Glutamatergic neuron (in vitro differentiated cells): Measurements from ENCODE around the gene FNDC11. TPM values are rescaled to one million over a fixed set of nuclear protein-coding genes. Genes with fewer than 3 reads are reported as not detected.

ENCODE experiments used
- DNase-seq: peaks from one replicate; pipeline ENCODE4 v3.0.0; 2022
- H3K27ac Mint-ChIP-seq: one replicate; pipeline ENCODE4 v1.8.0; 2020; ENCODE audit warnings: mild to moderate bottlenecking, mixed read lengths, inconsistent platforms; ENCODE audit not compliant: unreplicated experiment
- H3K27me3 Mint-ChIP-seq: one replicate; pipeline ENCODE4 v1.8.0; 2020; ENCODE audit warnings: mild to moderate bottlenecking, moderate library complexity, mixed read lengths, inconsistent platforms; ENCODE audit not compliant: unreplicated experiment
- H3K36me3 Mint-ChIP-seq: one replicate; pipeline ENCODE4 v1.8.0; 2020; ENCODE audit warnings: mild to moderate bottlenecking, mixed read lengths, inconsistent platforms; ENCODE audit not compliant: unreplicated experiment
- H3K4me1 Mint-ChIP-seq: one replicate; pipeline ENCODE4 v1.8.0; 2020; ENCODE audit warnings: mild to moderate bottlenecking, low read depth, mixed read lengths, inconsistent platforms; ENCODE audit not compliant: unreplicated experiment
- H3K4me3 Mint-ChIP-seq: one replicate; pipeline ENCODE4 v1.8.0; 2020; ENCODE audit warnings: mild to moderate bottlenecking, mixed read lengths, inconsistent platforms; ENCODE audit not compliant: unreplicated experiment
- H3K9me3 Mint-ChIP-seq: one replicate; pipeline ENCODE4 v1.8.0; 2020; ENCODE audit warnings: mild to moderate bottlenecking, moderate library complexity, mixed read lengths, inconsistent platforms; ENCODE audit not compliant: unreplicated experiment
- total RNA-seq: library from RNA; stranded (reverse); fragmentation: NEBNext Ultra II Directional; extraction: Animal tissue kit (Norgen Biotek cat#: 25700); gene quantifications from one replicate; pipeline ENCODE4 v1.2.1, GENCODE V29; 2021; ENCODE audit not compliant: unreplicated experiment
- TF ChIP-seq, protein P1 (sequence below): fragments of 200-600 bp; sonication (generic); IDR thresholded peaks from one replicate; pipeline ENCODE4 v1.5.0; 2021; ENCODE audit not compliant: partially characterized antibody, unreplicated experiment

The FNDC11 gene
- total RNA-seq, 1 donor from 2014 or later, result 9.3 TPM

- no peak for DNase-seq
- Mint-ChIP-seq H3K4me1 (peaks cover 2% of the 10 kb centered on the region), H3K27me3 (peaks cover under 1% of the 10 kb centered on the region), H3K36me3 (no peaks in the 10 kb centered on the region), H3K4me3 (no peak overlapping the region), H3K9me3 (peaks cover 6% of the 10 kb centered on the region), H3K27ac (no peak overlapping the region)
- TF ChIP-seq, protein P1, sequence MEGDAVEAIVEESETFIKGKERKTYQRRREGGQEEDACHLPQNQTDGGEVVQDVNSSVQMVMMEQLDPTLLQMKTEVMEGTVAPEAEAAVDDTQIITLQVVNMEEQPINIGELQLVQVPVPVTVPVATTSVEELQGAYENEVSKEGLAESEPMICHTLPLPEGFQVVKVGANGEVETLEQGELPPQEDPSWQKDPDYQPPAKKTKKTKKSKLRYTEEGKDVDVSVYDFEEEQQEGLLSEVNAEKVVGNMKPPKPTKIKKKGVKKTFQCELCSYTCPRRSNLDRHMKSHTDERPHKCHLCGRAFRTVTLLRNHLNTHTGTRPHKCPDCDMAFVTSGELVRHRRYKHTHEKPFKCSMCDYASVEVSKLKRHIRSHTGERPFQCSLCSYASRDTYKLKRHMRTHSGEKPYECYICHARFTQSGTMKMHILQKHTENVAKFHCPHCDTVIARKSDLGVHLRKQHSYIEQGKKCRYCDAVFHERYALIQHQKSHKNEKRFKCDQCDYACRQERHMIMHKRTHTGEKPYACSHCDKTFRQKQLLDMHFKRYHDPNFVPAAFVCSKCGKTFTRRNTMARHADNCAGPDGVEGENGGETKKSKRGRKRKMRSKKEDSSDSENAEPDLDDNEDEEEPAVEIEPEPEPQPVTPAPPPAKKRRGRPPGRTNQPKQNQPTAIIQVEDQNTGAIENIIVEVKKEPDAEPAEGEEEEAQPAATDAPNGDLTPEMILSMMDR, result no peak
Observed at GRCh38 chr20:63574829-63575743, 21.1 kb downstream of the FNDC11 start.

GRCh38 chr20:63576311-63576710, 22.4 kb downstream of the FNDC11 start:
- H3K4me3 Mint-ChIP-seq, result no peak overlapping the region

DNA sequence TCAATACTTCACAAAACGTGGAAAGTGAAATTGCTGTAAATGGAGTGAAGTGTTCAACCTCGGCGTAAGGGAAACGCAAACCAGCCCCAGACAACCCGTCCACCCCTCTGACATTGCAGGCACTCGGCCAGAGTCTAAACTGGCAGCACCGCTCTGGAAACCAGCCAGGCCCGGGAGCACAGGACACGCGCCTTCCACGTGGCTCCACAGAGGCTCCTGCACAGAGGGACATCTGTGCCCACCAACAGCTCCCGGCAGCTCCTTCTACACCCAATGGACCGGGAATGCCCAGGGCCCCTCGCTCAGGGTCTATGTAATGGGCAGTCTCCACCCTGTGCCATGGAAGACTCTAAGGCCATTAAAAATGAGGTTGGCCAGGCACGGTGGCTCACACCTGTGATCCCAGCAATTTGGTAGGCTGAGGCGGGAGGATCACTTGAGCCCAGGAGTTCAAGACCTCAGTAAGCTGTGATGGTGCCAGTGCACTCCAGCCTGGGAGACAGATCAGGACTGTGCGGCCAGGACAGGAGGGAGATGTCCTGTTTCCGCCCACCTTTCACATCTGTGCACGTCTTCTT, 23.4 kb downstream of the FNDC11 start:
- Mint-ChIP-seq H3K36me3 (no peaks in the 10 kb centered on the region), H3K27me3 (no peaks in the 10 kb centered on the region), H3K4me3 (no peak overlapping the region), H3K4me1 (peaks cover 5% of the 10 kb centered on the region), H3K9me3 (peaks cover 6% of the 10 kb centered on the region), H3K27ac (no peak overlapping the region)
- TF ChIP-seq, protein P1, result no peak
- no peak for DNase-seq

More at GRCh38 chr20:63576311-63576710, 22.4 kb downstream of the FNDC11 start:
- H3K4me1 Mint-ChIP-seq, result peaks cover 2% of the 10 kb centered on the region
- peaks cover 6% of the 10 kb centered on the region for H3K9me3 Mint-ChIP-seq
- no peak overlapping the region for H3K27ac Mint-ChIP-seq
- DNase-seq, result no peak
- TF ChIP-seq, protein P1, result no peak
- H3K36me3 Mint-ChIP-seq, result no peaks in the 10 kb centered on the region
- no peaks in the 10 kb centered on the region for H3K27me3 Mint-ChIP-seq

DNA sequence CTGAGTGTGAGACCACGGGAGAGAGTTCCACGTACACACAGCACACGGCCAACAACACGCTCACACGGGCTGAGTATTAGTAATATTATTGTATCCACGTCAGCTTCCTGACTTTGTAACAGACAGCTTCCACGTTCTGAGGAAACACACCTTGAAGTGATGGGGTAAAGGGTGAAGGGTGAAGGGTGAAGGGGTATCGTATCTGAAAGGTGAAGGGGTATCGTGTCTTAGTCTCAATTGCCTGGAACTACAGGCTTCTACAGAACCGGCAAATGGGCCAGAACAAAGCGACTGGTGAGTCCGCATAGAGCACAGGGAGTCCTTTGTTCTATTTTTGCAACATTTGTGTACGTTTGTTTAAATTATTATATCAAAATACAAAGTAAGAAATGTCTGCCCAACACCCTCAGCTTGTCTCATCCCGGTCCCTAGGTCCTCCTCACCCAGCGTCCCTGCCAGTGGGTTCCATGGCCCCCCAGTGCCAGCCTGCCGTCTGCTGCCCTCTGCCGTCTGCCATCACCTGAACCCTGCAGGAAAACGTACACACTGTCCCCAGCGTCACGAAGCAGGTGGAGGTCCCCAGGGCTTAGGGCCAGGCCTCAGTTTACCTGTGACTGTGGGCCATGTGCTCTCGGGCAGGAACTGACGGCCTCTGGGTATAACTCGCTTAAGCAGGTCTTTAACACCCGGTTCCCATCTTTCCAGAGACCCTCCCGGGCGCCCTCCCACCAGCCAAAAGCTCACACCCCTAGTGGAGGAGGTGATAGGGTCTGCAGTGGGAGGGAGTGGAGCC, 24.5 kb downstream of the FNDC11 start:
- H3K27me3 Mint-ChIP-seq, result no peaks in the 10 kb centered on the region
- TF ChIP-seq, protein P1, result no peak
- no peak overlapping the region for H3K4me3 Mint-ChIP-seq
- no peak overlapping the region for H3K27ac Mint-ChIP-seq
- peaks cover 5% of the 10 kb centered on the region for H3K4me1 Mint-ChIP-seq
- peaks cover 6% of the 10 kb centered on the region for H3K9me3 Mint-ChIP-seq
- H3K36me3 Mint-ChIP-seq, result no peaks in the 10 kb centered on the region
- DNase-seq, result no peak
